ENCODE results near the gene SLC19A3. TPM values are rescaled to one million over a fixed set of nuclear protein-coding genes. Genes with fewer than 3 reads are reported as not detected.

Gene SLC19A3
- total and polyA plus RNA-seq, 5 donors: 0.29 to 5.0 (median 1.2) TPM

Other genes starting within 250 kb of the SLC19A3 start
- 10 to 100 TPM; 41.2 to 65.3 (median 50.4) TPM for gene AGFG1, start 245.9 kb downstream of the SLC19A3 start, total RNA-seq
- 21.5 TPM for gene AGFG1, start 245.9 kb downstream of the SLC19A3 start, polyA plus RNA-seq
- not detected for gene SCYGR2, start 119.1 kb downstream of the SLC19A3 start, total RNA-seq
- not detected for gene SCYGR2, start 119.1 kb downstream of the SLC19A3 start, polyA plus RNA-seq
- not detected for gene SCYGR3, start 103.2 kb downstream of the SLC19A3 start, total RNA-seq
- gene SCYGR3, start 103.2 kb downstream of the SLC19A3 start, polyA plus RNA-seq: not detected
- gene SCYGR4, start 100.5 kb downstream of the SLC19A3 start, total RNA-seq: not detected
- not detected for gene SCYGR4, start 100.5 kb downstream of the SLC19A3 start, polyA plus RNA-seq
- gene SCYGR5, start 51.2 kb downstream of the SLC19A3 start, total RNA-seq: not detected
- not detected for gene SCYGR5, start 51.2 kb downstream of the SLC19A3 start, polyA plus RNA-seq
- not detected for gene SCYGR6, start 6.7 kb upstream of the SLC19A3 start, total RNA-seq
- gene SCYGR6, start 6.7 kb upstream of the SLC19A3 start, polyA plus RNA-seq: not detected
- not detected for gene SCYGR7, start 10.3 kb upstream of the SLC19A3 start, total RNA-seq
- not detected for gene SCYGR7, start 10.3 kb upstream of the SLC19A3 start, polyA plus RNA-seq
- gene SCYGR8, start 27.9 kb upstream of the SLC19A3 start, total RNA-seq: not detected
- not detected for gene SCYGR8, start 27.9 kb upstream of the SLC19A3 start, polyA plus RNA-seq
- not detected for gene CCL20, start 95.8 kb upstream of the SLC19A3 start, total RNA-seq
- gene CCL20, start 95.8 kb upstream of the SLC19A3 start, polyA plus RNA-seq: not detected
- under 1 TPM in 2 of 4 donors, not detected in 2; 0.15 to 0.56 TPM for gene DAW1, start 153.6 kb upstream of the SLC19A3 start, total RNA-seq
- gene DAW1, start 153.6 kb upstream of the SLC19A3 start, polyA plus RNA-seq: 0.09 TPM